Astrocyte (in vitro differentiated cells and primary cell): ENCODE results near the gene CHST15.

Experiments
- EZH2 ChIP-seq: IDR thresholded peaks from 2 replicates; pipeline ENCODE4 v1.6.1; 2012; ENCODE audit warnings: mild to moderate bottlenecking, low read length, inconsistent platforms; ENCODE audit not compliant: insufficient read depth
- TF ChIP-seq, protein P1 (sequence below): IDR thresholded peaks from 2 replicates; pipeline ENCODE4 v1.5.1; 2011; ENCODE audit warnings: low read depth, mild to moderate bottlenecking, inconsistent platforms, low read length, moderate library complexity; ENCODE audit not compliant: insufficient read depth

DNA sequence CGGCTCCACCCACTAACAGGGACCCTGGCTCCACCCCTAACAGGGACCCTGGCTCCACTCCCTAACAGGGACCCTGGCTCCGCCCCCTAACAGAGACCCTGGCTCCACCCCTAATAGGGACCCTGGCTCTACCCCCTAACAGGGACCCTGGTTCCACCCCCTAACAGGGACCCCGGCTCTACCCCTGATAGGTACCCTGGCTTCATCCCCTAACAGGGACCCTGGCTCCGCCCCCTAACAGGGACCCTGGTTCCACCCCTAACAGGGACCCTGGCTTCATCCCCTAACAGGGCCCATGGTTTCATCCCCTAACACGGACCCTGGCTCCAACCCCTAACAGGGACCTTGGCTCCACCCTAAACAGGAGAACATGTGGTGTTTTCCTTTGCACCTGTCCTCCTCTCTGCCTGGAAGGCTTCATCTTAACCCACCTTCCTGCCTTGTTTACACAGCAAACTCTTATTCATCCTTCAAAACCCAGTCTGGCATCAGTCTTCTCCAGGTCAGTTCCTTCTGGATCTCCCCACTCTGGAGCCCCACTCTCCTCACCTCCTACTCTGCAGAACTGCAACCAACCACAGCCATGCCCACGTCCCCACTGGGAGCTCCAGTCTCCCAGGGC lies 58.0 kb downstream of the CHST15 start:
- TF ChIP-seq, protein P1, sequence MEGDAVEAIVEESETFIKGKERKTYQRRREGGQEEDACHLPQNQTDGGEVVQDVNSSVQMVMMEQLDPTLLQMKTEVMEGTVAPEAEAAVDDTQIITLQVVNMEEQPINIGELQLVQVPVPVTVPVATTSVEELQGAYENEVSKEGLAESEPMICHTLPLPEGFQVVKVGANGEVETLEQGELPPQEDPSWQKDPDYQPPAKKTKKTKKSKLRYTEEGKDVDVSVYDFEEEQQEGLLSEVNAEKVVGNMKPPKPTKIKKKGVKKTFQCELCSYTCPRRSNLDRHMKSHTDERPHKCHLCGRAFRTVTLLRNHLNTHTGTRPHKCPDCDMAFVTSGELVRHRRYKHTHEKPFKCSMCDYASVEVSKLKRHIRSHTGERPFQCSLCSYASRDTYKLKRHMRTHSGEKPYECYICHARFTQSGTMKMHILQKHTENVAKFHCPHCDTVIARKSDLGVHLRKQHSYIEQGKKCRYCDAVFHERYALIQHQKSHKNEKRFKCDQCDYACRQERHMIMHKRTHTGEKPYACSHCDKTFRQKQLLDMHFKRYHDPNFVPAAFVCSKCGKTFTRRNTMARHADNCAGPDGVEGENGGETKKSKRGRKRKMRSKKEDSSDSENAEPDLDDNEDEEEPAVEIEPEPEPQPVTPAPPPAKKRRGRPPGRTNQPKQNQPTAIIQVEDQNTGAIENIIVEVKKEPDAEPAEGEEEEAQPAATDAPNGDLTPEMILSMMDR: no peak
- TF ChIP-seq EZH2: no peak
